HG02884 (cell line): ENCODE results near the gene RERE.
"Not testable (repeated sequence)": the region's sequence is repeated elsewhere in the genome, so short reads cannot be mapped to it uniquely, and the experiment has no call there.

Source experiments
- ATAC-seq: cut with Tn5 transposase; IDR thresholded peaks from one replicate; pipeline ENCODE4 v1.9.1; 2021; ENCODE audit warnings: mild to moderate bottlenecking, moderate library complexity; ENCODE audit not compliant: unreplicated experiment

RERE gene

DNA sequence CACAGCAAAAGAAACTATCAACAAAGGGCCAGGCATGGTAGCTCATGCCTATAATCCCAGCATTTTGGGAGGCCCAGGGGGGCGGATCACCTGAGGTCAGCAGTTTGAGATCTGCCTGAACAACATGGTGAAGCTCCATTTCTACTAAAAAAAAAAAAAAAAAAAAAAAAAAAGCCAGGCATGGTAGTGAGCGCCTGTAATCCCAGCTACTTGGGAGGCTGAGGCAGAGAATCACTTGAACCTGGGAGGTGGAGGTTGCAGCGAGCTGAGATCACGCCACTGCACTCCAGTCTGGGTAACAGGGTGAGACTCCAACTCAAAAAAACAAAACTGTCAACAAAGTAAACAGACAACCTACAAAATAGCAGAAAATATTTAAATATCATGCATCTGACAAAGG lies 122.0 kb downstream of the RERE start:
- ATAC-seq = not testable (repeated sequence)

DNA sequence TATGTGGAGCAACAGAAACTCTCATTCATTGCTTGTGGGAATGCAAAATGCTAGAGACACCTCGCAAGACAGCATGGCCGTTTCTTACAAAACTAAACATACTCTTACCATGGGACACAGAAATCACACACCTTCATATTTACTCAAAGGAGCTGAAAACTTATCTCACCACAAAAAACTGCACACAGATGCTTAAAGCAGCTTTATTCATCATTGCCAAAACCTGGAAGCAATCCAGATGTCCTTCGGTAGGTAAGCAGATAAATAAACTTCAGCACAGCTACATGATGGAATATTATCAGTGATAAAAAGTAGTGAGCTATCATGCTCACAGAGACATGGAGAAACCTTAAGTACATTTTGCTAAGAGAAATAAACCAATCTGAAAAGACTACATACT lies 124.3 kb downstream of the RERE start:
- no peak for ATAC-seq

DNA sequence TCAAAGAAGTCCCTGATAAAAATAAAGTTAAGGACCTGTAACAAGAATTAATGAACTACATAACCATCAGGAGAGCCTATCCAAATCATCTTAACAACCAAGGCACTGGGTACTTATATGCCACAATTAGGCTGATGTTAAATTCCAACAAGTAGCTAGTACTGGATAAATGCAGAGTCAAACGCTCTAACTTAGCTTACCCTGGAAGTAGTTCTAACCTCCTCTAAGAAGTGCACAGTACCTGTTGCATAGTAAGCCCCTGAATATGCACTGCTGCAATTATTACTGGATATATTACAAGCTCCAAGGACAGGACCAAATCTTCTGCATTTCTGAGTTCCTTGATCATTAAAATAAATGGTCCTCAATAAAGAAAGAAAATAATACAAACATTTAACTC lies 125.8 kb downstream of the RERE start:
- ATAC-seq = no peak

DNA sequence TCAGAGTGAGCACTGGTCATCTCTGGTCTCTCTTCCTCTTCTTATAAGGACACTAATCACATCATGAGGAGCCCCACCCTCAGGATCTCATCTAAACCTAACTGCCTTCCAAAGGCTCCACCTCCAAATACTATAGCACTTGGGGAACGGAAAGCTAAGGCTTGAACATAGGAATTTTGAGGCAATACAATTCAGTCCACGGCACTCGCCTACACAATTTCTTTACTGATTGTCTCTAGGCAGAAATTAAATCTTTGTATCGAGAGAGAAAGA lies 127.3 kb downstream of the RERE start:
- ATAC-seq = no peak

DNA sequence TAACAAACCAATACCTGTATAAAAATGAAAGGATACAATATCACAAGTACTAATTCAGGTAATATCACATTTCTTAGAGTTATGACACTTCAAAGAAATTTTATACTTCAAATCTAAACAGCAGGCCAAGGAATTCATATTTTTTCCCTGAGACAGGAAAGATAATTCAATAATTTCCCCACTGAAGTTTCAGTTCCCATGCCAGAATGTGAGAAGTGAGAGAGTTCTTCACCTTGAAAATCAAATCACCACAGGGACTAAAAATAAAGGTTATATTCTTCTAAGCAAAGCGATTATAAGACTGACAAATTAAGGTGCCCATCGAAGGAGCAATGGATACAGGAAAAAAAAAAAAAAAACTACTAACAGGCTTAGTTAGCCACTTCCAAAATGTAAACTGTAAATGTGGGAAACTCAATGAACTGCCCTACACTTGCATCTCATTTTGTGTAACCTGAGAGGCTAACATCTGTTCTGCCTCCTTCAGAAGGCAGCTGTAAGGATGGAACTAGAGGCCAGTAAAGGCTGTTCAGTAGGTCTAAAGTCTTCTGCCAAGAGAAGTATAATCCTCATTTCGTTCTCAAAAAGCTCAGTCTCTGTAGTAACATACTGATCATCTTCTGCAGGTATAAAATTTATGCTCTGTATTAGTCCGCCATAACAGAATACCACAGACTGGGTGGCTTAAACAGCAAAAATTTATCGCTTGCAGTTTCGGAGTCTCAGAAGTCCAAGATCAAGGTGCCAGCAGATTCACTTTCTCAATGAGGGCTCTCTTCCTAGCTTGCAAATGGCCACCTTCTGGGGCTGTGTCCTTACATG lies 127.8 kb downstream of the RERE start:
- ATAC-seq = no peak

DNA sequence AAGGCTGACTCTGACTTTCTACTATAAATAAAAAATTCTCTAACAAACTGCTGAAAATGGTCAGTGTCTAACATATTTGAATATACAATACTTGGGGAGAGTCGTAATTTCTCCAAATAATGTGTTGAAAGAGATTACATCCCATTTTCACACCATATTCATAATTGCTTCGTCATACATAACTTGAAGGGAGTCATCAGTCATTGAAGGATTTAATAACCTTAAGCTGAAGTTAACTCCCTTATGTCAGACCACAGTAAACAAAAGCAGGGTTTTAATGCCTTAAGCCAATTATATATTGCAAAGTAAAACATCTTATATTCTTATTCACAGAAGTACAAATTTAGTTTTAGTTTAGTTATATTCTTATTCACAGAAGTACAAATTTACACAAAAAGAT lies 129.9 kb downstream of the RERE start:
- ATAC-seq = no peak

DNA sequence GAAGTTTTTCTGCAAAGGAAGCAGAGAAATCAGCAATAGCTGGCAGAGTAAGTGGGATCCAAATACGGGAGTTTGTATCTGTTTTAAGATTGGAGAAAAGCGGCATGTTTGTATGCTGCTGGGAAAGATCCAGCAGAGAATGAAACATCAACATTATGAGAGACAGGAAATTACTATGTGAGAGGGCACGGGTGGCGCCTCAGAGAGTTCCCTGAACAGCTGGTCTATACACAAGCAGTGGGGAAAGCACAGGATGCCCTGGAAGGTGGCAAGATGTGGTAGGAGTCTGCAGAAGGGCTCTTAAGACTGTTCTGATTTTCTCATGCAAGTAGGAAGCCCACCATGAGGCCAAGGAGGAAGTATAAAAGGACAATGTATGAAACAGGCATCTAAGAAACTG lies 130.4 kb downstream of the RERE start:
- no peak for ATAC-seq

DNA sequence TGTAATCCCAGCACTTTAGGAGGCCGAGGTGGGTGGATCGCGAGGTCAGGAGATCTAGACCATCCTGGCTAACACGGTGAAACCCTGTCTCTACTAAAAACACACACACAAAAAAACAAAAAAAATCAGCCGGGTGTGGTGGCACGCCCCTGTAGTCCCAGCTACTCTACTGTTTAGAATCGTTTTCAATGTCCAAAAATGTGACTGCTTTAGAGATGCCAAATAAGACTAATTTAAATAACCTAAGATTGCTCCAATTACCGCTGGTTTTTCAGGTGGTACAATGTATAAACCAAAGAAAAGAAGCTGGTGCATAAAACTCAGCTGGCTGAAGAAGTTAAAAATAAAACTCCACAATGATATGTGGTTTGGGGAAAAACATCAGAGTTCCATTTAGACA lies 132.0 kb downstream of the RERE start:
- ATAC-seq = no peak

DNA sequence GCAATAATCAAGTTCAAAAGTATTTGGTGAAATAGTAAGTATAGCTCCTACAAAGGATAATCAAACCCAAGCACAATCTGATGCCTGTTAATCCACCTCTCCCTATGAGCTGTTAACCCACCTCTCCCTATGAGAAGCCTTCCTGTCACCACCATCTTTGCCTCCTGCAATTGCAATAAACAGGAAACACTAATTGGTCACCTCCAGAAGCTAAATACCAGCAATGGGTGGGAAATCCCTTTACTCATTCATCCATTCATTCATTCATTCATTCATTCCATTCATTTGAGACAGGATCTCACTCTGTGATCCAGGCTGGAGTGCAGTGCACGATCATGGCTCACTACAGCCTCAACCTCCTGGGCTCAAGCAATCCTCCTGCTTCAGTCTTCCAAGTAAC lies 132.8 kb downstream of the RERE start:
- no peak for ATAC-seq

DNA sequence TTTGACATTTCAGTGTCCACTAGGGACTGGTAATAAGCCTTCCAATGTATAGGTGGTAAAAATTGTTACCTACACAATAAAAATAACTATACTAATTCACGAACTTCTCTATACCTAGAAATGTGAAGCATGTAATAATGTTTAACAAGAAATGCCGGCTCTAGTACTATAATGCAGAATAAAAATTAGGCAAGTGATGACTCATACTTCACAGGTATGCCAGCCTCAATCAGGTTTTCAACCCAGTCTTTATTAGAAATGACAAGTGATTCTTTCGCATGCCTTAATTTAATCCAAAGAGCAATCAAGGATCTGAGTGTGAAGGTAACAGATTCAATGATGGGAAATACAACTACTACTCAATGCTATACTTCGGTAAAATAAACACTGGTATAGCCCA lies 134.9 kb downstream of the RERE start:
- no peak for ATAC-seq

DNA sequence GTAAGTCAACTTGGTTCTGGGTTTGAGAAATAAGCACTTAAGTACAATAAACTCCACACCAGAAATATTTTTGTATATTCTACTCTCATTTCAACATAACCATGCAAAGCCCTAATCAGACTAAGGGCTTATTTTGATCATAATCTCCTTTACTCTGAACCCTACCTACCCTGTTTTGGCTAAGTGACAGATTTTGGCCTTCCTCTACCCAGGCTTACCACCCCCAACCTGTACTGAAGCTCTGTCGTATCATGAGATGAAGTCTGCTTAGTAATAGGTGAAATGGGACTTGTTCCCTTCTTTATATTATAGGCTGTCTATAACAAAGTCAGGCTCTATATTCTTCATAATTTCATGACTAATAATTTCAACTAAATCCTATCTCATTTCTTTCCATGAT lies 135.5 kb downstream of the RERE start:
- no peak for ATAC-seq

DNA sequence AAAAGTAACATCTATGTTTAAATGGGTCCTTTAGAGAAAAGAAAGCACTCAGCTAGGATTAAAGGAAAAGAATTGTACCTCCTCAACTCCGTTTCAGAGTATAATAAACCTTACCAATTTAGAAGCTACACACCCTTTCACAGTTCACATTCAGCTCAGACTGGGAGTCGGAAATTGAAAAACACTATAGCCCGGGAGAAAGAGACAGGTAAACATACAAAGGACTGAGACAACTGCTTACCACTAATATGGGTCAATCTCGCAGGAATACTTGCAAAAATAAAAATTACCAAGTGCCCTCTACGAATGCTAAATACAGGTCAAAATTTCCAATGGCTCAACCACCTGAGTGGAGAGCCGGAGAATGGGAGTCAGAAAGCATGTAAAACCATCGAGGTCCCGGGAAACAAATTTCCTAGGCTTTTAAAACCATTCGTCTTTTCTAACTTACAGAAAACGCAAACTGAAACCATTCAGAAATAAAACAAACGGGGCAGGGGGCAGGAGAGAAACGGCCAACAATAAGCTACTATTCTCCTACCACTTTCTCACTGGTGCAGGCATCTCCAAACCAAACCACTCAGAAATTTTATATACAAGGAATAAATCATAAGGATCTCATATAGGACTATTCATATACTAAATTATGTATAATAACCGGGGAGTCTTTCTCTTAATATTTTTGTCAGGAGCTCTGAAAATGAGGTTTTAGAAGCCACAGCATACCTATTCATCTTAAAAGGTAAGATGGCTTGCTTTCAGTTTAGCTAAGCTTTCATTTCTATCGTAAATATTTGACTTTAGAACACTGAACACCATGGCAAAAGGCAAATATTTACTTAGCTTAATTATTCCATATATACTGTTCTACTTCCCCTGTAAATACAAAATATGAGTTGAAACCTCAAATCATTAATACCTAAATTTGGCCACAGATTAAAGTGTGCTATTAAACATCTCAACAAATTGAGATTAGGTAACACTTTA lies 136.5 kb downstream of the RERE start:
- no peak for ATAC-seq

DNA sequence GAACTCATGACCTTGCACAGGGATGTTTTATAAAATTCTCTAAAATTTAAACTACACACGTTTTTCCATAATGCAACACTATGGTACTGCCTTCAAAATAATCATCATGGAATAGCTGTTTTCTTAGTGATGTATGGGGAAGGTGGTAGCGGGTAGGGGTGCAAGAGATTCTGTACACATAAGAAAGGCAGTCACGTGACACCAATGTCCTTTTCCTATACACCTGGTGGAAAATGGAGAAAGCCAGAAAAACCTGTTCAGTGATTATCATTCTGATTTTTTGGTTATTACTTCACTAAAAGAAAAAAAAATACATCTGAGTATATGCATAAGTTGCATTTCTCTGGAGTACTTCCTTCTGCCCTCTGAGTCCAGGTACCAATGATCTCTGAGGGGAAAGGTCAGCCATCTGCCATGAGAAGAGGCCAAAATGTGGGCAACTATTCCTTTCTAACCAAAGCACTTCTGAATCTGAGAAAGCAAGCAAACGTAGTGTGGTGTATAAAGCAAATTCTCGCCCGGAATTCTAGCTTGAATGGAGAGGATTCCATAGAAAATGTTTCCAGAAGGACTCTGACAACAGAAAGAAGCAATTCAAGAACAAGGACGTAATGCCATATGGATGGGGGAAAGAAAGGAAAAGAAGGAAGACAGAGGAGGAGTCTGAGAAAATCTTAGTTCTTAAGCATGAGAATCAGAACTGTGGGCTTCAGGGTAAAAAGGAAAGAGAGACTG lies 137.3 kb downstream of the RERE start:
- no peak for ATAC-seq

DNA sequence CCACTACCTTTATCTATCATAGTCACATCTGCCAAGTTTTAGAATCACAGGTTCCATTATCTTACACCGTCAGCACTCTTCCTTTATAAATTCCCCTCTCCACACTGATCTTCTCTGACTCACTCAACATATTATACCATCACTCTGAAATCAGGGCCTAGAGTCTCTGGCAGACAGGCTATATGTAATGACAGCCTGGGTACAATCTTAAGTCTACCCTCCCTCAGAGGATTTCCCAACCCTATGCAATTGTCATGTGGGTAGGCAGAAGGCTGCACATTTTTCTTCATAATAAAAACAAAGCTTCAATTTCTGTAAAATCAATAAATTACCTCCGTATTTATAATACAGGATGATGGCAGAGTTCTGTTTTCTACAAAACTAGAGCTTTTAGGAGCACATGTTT lies 138.0 kb downstream of the RERE start:
- ATAC-seq = no peak

DNA sequence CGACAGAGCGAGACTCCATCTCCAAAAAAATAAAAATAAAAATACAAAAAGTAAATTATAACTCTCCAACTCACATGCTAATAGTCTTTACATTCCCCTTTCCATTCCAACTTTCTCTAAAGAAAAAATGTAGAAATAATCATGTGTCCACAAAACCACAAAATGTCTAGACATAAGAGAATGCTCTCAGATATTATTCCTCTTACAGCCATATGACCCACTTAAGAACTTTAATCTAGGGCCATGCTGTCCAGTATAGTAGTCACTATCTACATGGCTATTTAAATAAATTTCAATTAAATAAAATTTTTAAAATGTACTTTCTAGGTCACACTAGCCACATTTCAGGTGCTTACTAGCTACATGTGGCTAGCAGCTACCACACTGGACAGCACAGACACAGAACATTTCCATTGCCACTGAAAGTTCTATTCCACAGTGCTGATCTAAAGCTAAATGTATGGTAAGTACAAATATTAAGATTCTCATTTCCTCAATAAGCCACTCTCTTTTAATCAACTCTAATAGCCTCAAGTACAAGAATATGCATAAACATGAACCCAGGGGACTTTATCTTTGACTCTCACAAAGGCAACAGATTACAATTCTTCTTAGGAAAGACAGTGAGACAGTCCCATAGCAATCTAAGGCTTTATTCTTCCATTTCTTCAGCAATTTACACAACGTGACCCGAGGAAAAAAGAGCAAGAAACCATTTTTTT lies 138.6 kb downstream of the RERE start:
- ATAC-seq = no peak

DNA sequence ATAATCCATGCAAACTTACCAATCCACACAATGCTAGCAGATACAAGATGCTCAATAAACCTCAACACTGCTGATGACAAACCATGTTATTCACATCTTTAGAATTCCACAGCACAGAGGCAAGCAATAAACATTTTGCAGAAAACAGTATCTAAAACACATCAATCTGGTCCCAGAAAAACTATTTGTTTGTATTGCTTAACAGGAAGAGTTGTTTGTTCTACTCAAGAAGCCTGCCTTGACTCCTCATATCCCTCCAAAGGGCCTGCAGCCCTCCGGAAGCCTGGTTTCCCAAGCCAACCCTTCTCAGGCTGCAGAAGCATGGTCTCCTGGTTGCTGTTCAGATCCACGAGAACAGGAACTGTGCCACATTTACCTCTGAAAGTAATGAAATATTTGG lies 139.7 kb downstream of the RERE start:
- ATAC-seq = no peak

DNA sequence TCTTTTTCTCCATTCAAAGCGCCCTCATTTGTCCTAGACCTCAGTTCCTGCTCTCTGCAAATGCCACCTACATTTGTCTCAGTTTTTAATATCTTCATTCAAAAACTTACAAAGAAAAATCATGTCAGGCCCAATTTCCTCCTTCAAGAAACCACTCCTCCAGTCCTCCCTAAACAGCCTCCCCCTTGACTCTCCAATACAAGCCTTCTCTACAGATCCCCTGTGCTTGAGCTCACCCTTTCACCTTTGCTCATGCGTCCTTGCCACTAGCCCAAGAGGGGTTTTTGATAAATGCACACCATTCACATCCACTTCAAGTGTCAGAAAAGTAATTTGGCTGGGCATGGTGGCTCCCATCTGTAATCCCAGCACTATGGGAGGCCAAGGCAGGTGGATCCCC lies 140.6 kb downstream of the RERE start:
- no peak for ATAC-seq

DNA sequence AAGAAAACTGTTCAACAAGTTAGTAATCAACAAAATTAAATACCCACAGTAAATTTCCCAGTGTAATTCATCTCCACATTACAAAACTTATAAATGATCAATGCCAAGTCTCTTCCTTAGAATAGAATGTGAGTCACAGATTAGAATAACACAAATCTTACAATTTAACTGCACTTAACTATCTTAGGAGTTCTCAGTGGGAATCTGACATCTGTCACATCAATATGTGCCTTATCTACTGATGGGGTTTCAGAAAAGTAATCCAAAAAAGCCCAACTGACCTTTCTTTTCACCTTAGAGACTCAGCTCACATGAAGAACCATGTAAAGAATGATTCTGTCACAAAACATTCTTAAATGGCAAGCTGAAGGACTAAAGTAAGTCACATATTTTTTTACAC lies 141.4 kb downstream of the RERE start:
- no peak for ATAC-seq

DNA sequence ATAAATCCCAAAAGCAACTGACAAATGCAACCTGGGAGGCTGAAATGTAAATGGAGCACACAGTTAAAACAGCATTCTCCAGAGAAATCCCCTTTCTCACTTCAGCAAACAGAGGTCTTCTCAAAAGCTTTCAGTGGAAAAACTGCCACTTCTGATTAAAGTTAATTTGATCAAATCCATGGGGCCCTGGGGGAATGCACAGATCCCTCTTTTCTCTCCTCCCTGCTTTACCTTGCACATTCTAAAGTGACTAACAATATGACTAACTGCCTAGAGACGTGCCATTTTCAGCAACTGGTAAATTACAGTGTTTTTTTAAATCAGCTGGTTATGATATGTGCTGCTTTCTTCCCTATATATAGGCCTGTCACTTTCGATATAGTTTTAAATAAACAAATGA lies 142.5 kb downstream of the RERE start:
- no peak for ATAC-seq

DNA sequence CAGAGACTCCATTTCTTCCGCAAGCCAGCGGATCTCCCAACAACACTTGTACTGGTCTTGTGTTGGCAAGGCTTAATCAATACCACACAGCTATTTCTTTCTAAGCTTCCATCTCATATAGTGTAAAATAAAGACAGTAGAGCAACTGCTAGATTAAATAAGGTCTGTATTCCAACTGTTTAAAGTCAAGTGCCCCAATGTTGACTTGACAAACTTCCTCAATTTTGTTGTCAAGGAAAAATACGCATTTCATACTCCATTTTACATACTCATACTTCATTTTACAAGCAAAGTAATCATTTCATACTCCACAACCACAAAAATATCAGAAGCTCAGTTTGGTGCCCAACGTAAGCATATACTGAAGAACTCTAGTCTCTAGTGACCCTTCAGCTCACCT lies 143.0 kb downstream of the RERE start:
- no peak for ATAC-seq

DNA sequence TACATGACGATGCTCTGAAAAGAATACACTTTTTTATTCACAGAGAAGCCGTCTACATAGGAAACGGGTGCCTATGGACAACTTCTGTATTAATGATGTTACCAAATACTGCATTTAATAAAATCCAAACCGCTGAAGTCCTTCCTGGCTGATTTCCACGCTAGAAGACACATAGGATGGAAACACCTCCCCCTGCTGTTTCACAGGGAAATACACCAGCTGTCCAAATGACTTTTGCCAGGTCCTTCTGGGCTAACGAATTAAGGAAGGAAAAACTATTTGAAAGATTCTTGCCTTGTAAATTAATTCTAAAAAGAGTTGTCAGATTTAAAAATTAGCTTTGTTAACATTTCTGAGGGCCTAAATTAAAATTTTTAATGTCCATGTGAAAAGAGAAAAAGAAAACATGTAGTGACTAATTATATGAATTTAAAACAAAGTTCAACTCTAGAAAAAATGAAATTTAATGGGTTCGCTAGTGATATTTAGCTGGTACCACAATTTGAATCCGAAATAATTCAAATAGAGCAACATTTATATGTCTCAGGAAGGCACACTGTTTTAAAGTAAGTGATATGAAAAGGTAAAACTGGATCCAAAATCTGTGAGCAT lies 146.0 kb downstream of the RERE start:
- ATAC-seq = no peak
